Measurements from ENCODE around the gene RNU7-1. TPM values are rescaled to one million over a fixed set of nuclear protein-coding genes. Genes with fewer than 3 reads are reported as not detected.

The RNU7-1 gene
- polyA plus RNA-seq, 5 donors, result 5.9 to 20.2 (median 7.9) TPM; not detected in 2

GRCh38 chr12:6916426-6917200 is 27.0 kb upstream of the RNU7-1 start:
- no peak for DNase-seq

GRCh38 chr12:6917491-6918231 is 26.0 kb upstream of the RNU7-1 start:
- DNase-seq, result no peak

DNA sequence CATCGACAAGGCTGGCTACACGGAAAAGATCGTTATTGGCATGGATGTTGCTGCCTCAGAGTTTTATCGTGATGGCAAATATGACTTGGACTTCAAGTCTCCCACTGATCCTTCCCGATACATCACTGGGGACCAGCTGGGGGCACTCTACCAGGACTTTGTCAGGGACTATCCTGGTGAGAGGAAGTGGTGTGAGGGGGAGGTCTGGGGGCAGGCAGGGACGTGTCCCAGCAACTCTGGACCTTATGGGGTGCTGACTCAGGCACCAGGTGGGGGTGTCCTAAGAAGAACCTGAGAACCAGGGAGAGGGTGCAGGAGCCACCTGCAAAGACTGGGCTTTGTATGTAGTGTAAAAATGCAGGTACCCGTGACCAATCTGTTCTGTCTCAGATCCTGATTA is 24.0 kb upstream of the RNU7-1 start:
- DNase-seq, result no peak

- no peak for DNase-seq
Observed at GRCh38 chr12:6921539-6921938, 22.1 kb upstream of the RNU7-1 start.

- no peak for DNase-seq
Observed at GRCh38 chr12:6921996-6922946, 21.3 kb upstream of the RNU7-1 start.

- no peak for DNase-seq
Observed at GRCh38 chr12:6923003-6923732, 20.4 kb upstream of the RNU7-1 start.

DNA sequence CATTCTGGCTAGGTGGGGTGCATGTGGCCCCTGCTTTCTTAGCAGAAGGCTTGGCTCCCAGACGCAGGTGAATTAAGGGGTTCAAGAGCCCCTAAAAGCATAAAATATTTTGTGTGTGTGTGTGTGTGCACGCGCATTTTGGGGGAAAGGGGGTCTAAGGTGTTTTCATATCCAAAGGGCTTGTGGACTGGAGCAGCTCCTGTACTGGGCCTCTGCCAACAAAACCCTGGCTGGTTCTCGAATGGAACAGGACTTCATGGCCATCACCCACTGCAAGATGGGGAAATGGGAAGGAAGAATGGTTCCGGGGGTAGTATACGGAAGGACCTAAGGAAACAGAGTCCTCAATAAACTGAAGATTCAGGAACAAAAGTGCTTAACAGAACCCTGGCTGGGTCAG is 19.8 kb upstream of the RNU7-1 start:
- DNase-seq, result no peak

DNA sequence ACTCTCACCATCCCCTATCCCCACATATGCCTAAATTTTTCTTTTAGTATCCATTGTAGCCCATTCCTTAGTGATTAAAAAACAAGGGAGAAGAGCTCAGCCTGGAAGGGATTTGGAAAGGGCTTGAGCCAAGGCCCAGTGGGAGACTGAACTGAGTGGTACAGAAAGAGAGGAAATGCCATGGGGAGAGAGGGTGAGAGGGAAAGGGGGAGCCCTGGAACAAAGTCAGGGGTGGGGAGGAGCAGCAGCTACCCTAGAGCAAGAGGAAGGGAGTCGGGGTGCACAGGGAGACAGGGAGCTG is 18.4 kb upstream of the RNU7-1 start:
- no peak for DNase-seq

DNA sequence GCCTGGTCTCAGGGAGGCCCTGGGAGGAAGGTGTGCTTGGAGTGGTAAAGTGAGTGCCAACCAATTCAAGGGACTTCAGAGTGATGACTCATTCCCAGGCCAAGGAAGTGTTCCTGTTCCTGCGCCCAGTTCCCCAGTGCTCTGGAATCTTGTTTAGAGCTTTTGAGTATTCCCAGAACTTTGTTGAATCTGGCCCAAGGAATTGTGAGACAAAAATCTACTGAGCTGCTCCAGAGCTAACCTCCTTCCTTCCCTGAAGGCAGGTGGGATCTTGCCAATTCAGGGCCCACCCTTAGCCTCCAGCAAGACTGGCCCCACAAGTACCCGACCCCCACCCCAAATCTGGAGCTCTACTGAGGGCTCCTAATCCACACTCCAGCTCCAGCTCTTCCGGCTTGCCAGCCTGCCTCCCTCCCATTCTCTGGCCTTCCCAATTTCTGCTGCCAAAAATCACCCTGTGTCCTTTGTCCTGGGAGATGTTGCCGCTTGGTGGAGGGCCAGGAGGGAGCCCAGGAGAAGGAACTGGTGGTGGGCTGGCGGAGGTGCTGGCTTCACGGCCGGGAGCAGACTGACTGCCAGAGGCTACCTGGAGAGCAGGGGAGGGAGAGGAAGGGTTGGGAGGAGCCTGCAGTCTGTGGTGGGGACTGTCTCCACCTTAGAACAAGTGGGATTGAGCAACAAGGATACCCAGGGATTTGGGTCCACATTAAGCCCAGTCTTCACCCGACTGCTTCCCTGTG is 17.9 kb upstream of the RNU7-1 start:
- peak in 1 of 2 donors; percentile 81 for DNase-seq

DNA sequence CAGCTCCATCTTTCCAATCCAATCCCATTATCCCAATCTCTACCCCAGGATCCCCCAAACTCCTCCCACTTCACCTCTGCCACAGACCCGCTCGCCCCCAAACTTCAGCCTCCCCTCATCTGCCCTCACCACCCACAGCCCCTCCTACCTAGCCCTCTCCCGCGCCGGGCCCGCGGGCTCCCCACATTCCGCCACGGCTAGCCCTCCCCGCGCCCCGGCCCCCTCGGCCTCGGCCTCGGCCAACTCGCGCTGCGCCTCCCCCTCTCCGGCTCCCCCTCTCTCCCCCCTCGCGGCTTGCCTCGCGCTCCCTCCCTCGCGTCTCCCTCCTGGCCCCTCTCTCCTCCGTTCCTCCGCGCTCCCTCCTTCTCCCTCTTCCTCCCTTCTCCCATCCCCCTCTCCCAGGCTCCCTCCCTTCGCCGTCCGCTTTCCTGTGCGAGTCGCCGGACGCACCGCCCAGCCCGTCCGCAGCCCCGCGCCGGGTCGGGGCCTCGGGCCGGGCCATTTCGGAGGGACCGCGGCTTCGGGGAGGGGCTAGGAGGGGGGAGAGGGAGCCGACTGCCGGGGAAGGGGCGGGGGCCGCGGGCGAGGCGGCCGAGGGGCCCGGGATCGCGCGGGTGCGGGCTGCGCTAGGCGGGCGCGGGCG is 16.1 kb upstream of the RNU7-1 start, which contains the start of gene ATN1:
Gene ATN1 (plus strand): TSS at position 581 of the 643 bp plus-strand sequence. CDS start 6,043 bp downstream, outside the sequence.
- peak; percentile 90 to 91 for DNase-seq

DNA sequence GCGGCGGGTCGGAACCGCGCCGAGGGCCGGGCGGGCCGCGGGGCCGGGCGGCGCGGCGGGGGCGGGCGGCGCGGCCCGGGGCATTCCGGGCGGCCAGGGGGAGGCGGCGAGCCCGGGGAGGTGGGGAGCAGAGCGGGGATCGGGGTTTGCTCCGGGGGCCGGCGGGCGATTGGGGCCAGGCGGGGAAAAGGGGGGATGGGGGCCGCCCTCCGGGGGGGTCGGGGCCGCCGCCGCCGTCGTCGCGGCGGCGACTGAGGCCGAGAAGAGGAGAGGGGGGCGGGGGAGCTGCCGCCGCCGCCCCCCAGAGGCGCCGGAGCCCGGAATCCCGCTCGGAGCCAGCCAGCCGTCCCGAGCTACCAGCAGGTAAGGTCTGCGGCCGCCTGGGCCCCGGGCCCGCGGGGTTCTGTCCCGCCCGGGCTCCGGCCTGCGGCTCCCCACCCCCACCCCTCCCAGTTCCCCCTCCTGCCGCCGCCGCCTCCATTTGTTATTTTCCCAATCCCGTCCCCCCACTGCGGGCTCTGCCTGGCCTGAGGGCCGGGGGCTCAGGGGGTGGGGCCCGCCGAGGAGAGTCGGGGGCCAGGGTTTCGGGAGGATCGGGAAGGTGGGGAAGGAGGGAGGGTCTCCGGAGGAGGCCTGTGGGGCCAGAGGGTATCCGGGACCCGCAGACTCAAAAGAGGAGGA is 15.5 kb upstream of the RNU7-1 start:
- no peak for DNase-seq

DNA sequence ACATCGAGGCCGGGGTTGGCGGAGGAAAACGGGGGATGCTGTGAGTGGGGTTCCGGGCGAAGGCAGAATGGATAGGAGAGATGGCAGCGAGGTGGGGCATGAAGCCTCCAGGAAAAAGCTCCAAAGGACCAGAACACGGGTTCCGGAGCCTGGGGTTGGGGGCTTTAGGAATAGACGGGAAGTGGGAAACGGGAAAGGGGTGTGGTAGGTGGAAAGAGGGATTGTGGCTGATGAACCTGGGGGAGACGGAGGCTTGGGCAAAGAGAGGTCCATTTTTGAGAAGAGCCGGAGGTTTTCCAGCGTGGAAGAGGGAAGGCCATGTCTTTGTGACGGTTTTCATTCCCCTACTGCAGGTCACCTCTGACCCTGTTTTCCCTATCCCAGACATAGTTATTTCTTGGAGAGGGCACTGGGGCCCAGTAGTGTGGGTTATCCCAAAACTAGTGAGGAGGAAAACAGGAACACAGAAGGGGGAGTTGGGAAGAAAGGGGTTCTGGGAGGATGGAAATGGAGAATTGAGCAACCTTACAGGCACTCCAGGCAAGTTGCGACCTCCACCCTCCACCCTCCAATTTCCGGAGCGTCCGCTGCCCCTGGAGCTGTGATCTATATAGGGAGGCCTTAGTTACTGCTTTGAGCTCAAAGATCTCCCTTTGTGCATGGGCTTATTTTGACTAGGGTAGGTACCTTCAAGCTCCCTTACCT is 14.8 kb upstream of the RNU7-1 start:
- no peak for DNase-seq

DNA sequence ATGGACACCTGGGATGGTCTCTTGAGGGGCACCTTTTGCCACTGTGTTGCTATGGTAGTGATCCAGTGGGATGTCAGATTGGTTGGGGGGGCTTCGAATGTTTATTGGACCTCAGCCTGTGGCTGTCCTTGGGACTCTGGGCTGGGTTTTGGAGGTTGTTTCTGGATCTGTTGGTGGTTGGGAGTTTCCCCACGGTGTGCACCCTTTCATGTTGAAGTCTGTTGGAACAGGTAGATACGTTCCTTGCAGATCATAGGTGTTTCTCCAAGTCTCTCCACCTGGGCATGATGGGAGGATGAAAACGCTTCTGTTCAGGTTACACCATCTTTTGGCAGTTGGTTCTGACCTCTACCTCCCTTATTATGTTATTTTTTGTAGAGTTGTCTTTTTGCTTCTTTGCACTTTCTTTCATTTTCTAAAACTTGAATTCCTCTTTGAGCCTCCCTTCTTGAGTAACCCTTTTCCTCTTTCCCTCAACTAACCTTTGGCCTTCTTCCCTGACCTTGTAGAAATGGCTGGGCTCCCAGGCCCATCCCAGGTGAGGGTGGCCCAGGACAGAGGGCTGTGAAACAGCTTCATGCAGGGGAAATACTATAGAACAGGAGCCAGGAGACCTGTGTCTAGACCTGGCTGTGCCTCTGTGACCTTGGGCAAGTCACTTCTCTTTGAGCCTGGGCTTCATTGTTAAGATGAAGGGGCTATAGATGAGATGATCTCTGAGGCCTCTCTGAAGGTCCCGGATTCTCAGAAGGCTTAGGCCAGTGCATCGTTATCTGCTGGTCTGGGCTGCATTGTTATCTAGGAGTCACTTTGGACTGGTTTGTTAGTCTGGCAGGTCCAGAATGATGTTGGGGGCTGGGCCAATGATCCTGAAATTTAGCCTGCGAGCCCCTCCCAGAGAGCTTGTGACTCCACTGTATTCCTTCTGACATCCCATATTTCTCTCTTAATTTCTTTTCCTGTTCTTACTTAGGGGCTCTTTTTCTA is 13.9 kb upstream of the RNU7-1 start:
- DNase-seq, result no peak

- DNase-seq, result no peak
Observed at GRCh38 chr12:6932766-6933165, 10.8 kb upstream of the RNU7-1 start.

DNA sequence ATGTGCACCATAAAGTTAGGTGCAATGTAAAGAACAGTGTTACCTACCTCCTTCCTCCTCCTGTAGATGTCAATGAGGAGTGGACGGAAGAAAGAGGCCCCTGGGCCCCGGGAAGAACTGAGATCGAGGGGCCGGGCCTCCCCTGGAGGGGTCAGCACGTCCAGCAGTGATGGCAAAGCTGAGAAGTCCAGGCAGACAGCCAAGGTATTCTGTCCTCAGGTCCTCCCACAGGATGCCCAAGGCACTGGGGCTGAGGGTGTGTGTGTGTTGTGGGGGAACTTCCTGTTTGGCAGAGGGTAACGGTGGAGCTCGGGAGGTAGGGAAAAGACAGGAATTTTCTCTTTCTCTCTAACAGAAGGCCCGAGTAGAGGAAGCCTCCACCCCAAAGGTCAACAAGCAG is 9.5 kb upstream of the RNU7-1 start:
- no peak for DNase-seq

GRCh38 chr12:6935371-6936193 is 8.0 kb upstream of the RNU7-1 start:
- no peak for DNase-seq

DNA sequence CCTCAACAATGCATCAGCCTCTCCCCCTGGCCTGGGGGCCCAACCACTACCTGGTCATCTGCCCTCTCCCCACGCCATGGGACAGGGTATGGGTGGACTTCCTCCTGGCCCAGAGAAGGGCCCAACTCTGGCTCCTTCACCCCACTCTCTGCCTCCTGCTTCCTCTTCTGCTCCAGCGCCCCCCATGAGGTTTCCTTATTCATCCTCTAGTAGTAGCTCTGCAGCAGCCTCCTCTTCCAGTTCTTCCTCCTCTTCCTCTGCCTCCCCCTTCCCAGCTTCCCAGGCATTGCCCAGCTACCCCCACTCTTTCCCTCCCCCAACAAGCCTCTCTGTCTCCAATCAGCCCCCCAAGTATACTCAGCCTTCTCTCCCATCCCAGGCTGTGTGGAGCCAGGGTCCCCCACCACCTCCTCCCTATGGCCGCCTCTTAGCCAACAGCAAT is 7.4 kb upstream of the RNU7-1 start:
- DNase-seq, result no peak

Data from right lung (tissue), 5 donors.